Endothelial cell (in vitro differentiated cells): ENCODE data around the gene ERC2. TPM values are rescaled to one million over a fixed set of nuclear protein-coding genes. Genes with fewer than 3 reads are reported as not detected.

Experiments used
- DNase-seq: peaks from one replicate; pipeline ENCODE4 v3.0.0; 2021; ENCODE audit warnings: low spot score
- H3K27ac Mint-ChIP-seq: one replicate; pipeline ENCODE4 v1.8.0; 2021; ENCODE audit warnings: mixed read lengths, inconsistent platforms; ENCODE audit not compliant: unreplicated experiment
- H3K27me3 Mint-ChIP-seq: one replicate; pipeline ENCODE4 v1.8.0; 2021; ENCODE audit warnings: mild to moderate bottlenecking, moderate library complexity, mixed read lengths, inconsistent platforms; ENCODE audit not compliant: unreplicated experiment
- H3K36me3 Mint-ChIP-seq: one replicate; pipeline ENCODE4 v1.8.0; 2021; ENCODE audit warnings: mild to moderate bottlenecking, low read depth, mixed read lengths, inconsistent platforms; ENCODE audit not compliant: unreplicated experiment
- H3K4me1 Mint-ChIP-seq: one replicate; pipeline ENCODE4 v1.8.0; 2021; ENCODE audit warnings: mild to moderate bottlenecking, mixed read lengths, inconsistent platforms; ENCODE audit not compliant: unreplicated experiment
- H3K4me3 Mint-ChIP-seq: one replicate; pipeline ENCODE4 v1.8.0; 2021; ENCODE audit warnings: mild to moderate bottlenecking, mixed read lengths, inconsistent platforms; ENCODE audit not compliant: unreplicated experiment
- H3K9me3 Mint-ChIP-seq: one replicate; pipeline ENCODE4 v1.8.0; 2021; ENCODE audit warnings: mixed read lengths, inconsistent platforms; ENCODE audit not compliant: unreplicated experiment
- total RNA-seq: library from RNA; stranded (reverse); fragmentation: NEBNext Ultra II Directional; extraction: Animal tissue kit (Norgen Biotek cat#: 25700); gene quantifications from one replicate; pipeline ENCODE4 v1.2.1, GENCODE V29; 2021; ENCODE audit not compliant: unreplicated experiment
- TF ChIP-seq, protein P1 (sequence below): fragments of 200-600 bp; sonication (generic); IDR thresholded peaks from one replicate; pipeline ENCODE4 v1.5.0; 2021; ENCODE audit warnings: antibody characterized with exemption; ENCODE audit not compliant: unreplicated experiment

ERC2 gene
- total RNA-seq, 1 donor from 2014 or later, result 20.5 TPM

GRCh38 chr3:56398659-56399058 lies 69.6 kb downstream of the ERC2 start:
- no peak overlapping the region for H3K4me3 Mint-ChIP-seq

GRCh38 chr3:56397798-56398197 lies 70.5 kb downstream of the ERC2 start:
- TF ChIP-seq, protein P1, sequence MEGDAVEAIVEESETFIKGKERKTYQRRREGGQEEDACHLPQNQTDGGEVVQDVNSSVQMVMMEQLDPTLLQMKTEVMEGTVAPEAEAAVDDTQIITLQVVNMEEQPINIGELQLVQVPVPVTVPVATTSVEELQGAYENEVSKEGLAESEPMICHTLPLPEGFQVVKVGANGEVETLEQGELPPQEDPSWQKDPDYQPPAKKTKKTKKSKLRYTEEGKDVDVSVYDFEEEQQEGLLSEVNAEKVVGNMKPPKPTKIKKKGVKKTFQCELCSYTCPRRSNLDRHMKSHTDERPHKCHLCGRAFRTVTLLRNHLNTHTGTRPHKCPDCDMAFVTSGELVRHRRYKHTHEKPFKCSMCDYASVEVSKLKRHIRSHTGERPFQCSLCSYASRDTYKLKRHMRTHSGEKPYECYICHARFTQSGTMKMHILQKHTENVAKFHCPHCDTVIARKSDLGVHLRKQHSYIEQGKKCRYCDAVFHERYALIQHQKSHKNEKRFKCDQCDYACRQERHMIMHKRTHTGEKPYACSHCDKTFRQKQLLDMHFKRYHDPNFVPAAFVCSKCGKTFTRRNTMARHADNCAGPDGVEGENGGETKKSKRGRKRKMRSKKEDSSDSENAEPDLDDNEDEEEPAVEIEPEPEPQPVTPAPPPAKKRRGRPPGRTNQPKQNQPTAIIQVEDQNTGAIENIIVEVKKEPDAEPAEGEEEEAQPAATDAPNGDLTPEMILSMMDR, result no peak
- no peak for DNase-seq
- peaks cover 2% of the 10 kb centered on the region for H3K27me3 Mint-ChIP-seq
- H3K36me3 Mint-ChIP-seq, result no peaks in the 10 kb centered on the region
- no peak overlapping the region for H3K27ac Mint-ChIP-seq
- no peak overlapping the region for H3K4me3 Mint-ChIP-seq
- H3K9me3 Mint-ChIP-seq, result no peaks in the 10 kb centered on the region
- H3K4me1 Mint-ChIP-seq, result no peaks in the 10 kb centered on the region

More at GRCh38 chr3:56398659-56399058, 69.6 kb downstream of the ERC2 start:
- H3K4me1 Mint-ChIP-seq, result no peaks in the 10 kb centered on the region
- peaks cover 2% of the 10 kb centered on the region for H3K27me3 Mint-ChIP-seq
- H3K9me3 Mint-ChIP-seq, result no peaks in the 10 kb centered on the region
- no peak overlapping the region for H3K27ac Mint-ChIP-seq
- TF ChIP-seq, protein P1, result no peak
- DNase-seq, result no peak
- H3K36me3 Mint-ChIP-seq, result no peaks in the 10 kb centered on the region

- Mint-ChIP-seq H3K9me3 (no peaks in the 10 kb centered on the region), H3K4me3 (no peak overlapping the region), H3K36me3 (no peaks in the 10 kb centered on the region), H3K27ac (no peak overlapping the region), H3K4me1 (no peaks in the 10 kb centered on the region), H3K27me3 (no peaks in the 10 kb centered on the region)
- no peak for DNase-seq
- TF ChIP-seq, protein P1, result no peak
These were observed 79.0 kb downstream of the ERC2 start for GRCh38 chr3:56389183-56389830.

DNA sequence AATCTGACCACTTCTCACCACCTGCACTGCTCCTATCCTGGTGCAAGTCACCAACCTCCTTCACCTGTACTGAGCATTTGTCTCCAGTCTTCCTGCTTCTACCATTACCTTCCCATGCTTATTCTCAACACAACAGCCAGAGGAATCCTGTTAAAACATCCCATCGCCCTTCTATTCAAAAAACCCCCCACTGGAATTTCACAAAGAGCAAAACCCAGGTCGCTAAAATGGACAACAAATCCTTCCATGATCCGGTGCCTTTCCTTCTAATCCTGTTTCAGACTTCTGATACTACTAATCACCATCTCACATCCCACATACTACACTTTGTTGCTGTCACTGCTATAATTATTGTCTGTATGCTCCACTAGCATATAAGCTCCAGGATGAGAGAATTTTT lies 85.2 kb downstream of the ERC2 start:
- Mint-ChIP-seq H3K9me3 (no peaks in the 10 kb centered on the region), H3K27ac (no peak overlapping the region), H3K4me3 (no peak overlapping the region), H3K4me1 (no peaks in the 10 kb centered on the region), H3K36me3 (no peaks in the 10 kb centered on the region), H3K27me3 (no peaks in the 10 kb centered on the region)
- TF ChIP-seq, protein P1, result no peak
- DNase-seq, result no peak

GRCh38 chr3:56379723-56380287 lies 88.5 kb downstream of the ERC2 start:
- Mint-ChIP-seq H3K4me3 (no peak overlapping the region), H3K36me3 (peaks cover 9% of the 10 kb centered on the region), H3K9me3 (peaks cover 13% of the 10 kb centered on the region), H3K27ac (no peak overlapping the region), H3K4me1 (no peaks in the 10 kb centered on the region), H3K27me3 (peaks cover 2% of the 10 kb centered on the region)
- no peak for DNase-seq
- TF ChIP-seq, protein P1, result no peak
